ENCODE measurements around the gene SYTL4.

SYTL4 gene

GRCh38 chrX:100652266-100652665, 79.7 kb downstream of the SYTL4 start:
- TF ChIP-seq REST (IDR thresholded peaks at IDR 0.05; ENCODE audit: insufficient replicate concordance, low read depth) (no peak), GABPA (IDR thresholded peaks at IDR 0.05; ENCODE audit: low read depth) (no peak), CTCF (IDR thresholded peaks at IDR 0.05; ENCODE audit: insufficient read depth, low read length) (no peak), POLR2AphosphoS5 (IDR thresholded peaks at IDR 0.05; ENCODE audit: low read depth) (no peak), SPI1 (IDR thresholded peaks at IDR 0.05; ENCODE audit: borderline replicate concordance, low read depth) (no peak)
- H3K27me3 ChIP-seq (ENCODE audit: insufficient read depth, poor library complexity, severe bottlenecking) = no peaks in the 10 kb centered on the region
- DNase-seq (ENCODE audit: low read depth in 1 of 2, low spot score in 1 of 2) = no peak
- no peak overlapping the region for H3K4me3 ChIP-seq (replicated peaks; ENCODE audit: insufficient read depth, low read length)
- H3K27ac ChIP-seq (replicated peaks) = no peak overlapping the region

- no peak for DNase-seq (ENCODE audit: low read depth in 1 of 2, low spot score in 1 of 2)
- TF ChIP-seq REST (IDR thresholded peaks at IDR 0.05; ENCODE audit: insufficient replicate concordance, low read depth) = no peak
- no peak for TF ChIP-seq GABPA (IDR thresholded peaks at IDR 0.05; ENCODE audit: low read depth)
- no peak for TF ChIP-seq POLR2AphosphoS5 (IDR thresholded peaks at IDR 0.05; ENCODE audit: low read depth)
- TF ChIP-seq CTCF (IDR thresholded peaks at IDR 0.05; ENCODE audit: insufficient read depth, low read length) = no peak
- TF ChIP-seq SPI1 (IDR thresholded peaks at IDR 0.05; ENCODE audit: borderline replicate concordance, low read depth) = no peak
- H3K27me3 ChIP-seq (ENCODE audit: insufficient read depth, poor library complexity, severe bottlenecking) = no peaks in the 10 kb centered on the region
- H3K27ac ChIP-seq (replicated peaks) = no peak overlapping the region
- no peak overlapping the region for H3K4me3 ChIP-seq (replicated peaks; ENCODE audit: insufficient read depth, low read length)
These were observed 81.1 kb downstream of the SYTL4 start for GRCh38 chrX:100650841-100651240.

- Histone ChIP-seq H3K27me3 (ENCODE audit: insufficient read depth, poor library complexity, severe bottlenecking) (no peaks in the 10 kb centered on the region), H3K4me3 (replicated peaks; ENCODE audit: insufficient read depth, low read length) (no peak overlapping the region), H3K27ac (replicated peaks) (no peak overlapping the region)
- no peak for TF ChIP-seq CTCF (IDR thresholded peaks at IDR 0.05; ENCODE audit: insufficient read depth, low read length)
- no peak for TF ChIP-seq GABPA (IDR thresholded peaks at IDR 0.05; ENCODE audit: low read depth)
- TF ChIP-seq POLR2AphosphoS5 (IDR thresholded peaks at IDR 0.05; ENCODE audit: low read depth) = no peak
- no peak for TF ChIP-seq REST (IDR thresholded peaks at IDR 0.05; ENCODE audit: insufficient replicate concordance, low read depth)
- no peak for TF ChIP-seq SPI1 (IDR thresholded peaks at IDR 0.05; ENCODE audit: borderline replicate concordance, low read depth)
- no peak for DNase-seq (ENCODE audit: low read depth in 1 of 2, low spot score in 1 of 2)
These were observed 82.2 kb downstream of the SYTL4 start for GRCh38 chrX:100649550-100650356.
